SU-DHL-6 (cell line): Measurements from ENCODE around the gene MAST2.

Experiments
- CTCF ChIP-seq: fragments of 200-600 bp; sonication (generic); IDR thresholded peaks from one replicate; pipeline ENCODE4 v1.5.1; 2017; ENCODE audit warnings: antibody characterized with exemption, mild to moderate bottlenecking, low read length, moderate library complexity; ENCODE audit not compliant: insufficient read depth, poor library complexity, severe bottlenecking
- EZH2phosphoT487 ChIP-seq: fragments of 200-600 bp; sonication (generic), shearing (Covaris generic); conservative IDR thresholded peaks from 2 replicates; pipeline ENCODE4 v1.6.1; 2018; ENCODE audit warnings: mild to moderate bottlenecking, antibody characterized with exemption, low read length, moderate library complexity, mixed read lengths

GRCh38 chr1:45879885-45880598 is 76.6 kb downstream of the MAST2 start:
- TF ChIP-seq CTCF (no peak), EZH2phosphoT487 (no peak)
